HS-27A (cell line): ENCODE results near the gene IFT74.
A peak's percentile ranks its signal among the peaks of the same experiment; 100 is the strongest.
"Not testable (repeated sequence)": the region's sequence is repeated elsewhere in the genome, so short reads cannot be mapped to it uniquely, and the experiment has no call there.

Source experiments
- DNase-seq: peaks from one replicate; pipeline ENCODE4 v3.0.0-alpha.2; 2012; ENCODE audit warnings: low read depth, missing footprints

IFT74 gene

DNA sequence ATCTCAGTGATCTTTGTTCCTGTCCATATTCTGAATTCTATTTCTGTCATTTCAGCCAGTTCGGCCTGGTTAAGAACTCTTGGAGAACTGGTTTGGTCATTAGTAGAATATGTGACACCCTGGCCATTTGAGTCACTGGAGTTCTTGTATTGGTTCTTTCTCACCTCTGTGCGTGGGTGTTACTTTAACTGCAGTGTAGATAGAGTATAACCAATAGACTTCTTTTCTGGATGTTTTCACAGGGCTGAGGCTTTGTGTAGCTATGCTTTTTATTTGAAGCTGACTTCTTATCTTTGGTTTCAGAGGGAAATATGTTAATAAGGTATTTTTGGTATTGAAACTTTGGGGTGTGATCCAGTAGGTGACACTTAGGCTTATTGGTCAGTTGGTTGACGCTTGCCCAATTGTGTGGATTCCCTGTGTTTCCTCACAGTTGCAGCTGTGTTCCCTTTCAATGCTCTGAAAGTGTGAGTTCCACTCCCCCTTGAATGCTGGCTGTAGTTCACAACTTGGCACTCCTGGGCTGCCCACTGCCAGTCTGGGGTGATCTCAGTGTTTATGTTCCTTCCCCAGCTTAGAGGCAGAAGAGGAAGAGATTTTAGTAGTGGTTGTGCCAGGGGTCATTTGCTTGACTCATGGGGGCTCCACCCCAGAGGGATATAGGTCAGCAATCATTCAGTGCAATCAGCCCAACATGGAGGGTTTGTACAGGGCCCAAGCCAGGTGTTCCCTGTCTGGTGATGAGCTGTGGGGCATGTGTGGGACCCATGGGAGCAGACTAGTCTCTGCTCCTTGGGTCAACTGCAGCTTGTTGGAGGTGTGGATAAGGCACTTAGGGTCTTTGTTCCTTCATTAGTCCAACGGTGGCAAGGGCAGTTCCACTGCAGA lies 117.9 kb downstream of the IFT74 start:
- DNase-seq = no peak

DNA sequence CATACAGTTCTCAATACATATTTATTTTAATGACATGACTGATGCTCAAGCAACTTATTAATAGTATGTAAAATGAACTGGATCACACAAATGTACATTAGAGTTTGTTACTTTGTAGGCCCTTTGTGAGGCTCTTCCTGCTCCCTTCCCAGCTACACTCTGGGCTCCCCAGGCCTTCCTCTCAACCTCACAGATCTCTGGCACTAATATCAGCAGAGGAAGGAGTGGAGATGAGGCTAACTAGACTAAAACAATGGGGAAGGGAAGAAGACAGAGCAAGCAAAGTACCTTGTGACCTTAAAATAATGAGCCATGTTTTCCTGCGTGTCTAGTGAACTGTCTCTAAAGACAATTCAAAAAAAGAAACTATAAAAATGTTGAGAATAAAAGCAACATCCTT lies 122.5 kb downstream of the IFT74 start:
- no peak for DNase-seq

DNA sequence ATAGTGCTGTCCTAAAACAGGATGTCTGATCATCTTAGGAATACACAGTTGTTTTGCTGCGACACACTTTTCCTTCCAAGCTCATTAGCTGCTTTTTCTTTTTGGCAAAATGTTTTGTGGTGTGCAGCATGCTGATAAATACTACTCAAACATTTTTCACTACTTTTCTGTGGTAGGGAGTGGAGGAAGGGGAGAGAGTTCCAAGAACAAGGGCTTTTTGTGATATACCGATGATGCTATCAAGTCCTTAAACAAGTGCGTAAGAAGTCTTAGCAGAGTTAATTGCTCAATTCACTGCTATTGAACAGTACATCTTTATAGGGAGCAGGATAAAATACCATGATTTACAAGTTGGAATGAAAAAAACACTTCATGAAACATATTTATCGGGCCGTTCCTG lies 129.2 kb downstream of the IFT74 start:
- no peak for DNase-seq

DNA sequence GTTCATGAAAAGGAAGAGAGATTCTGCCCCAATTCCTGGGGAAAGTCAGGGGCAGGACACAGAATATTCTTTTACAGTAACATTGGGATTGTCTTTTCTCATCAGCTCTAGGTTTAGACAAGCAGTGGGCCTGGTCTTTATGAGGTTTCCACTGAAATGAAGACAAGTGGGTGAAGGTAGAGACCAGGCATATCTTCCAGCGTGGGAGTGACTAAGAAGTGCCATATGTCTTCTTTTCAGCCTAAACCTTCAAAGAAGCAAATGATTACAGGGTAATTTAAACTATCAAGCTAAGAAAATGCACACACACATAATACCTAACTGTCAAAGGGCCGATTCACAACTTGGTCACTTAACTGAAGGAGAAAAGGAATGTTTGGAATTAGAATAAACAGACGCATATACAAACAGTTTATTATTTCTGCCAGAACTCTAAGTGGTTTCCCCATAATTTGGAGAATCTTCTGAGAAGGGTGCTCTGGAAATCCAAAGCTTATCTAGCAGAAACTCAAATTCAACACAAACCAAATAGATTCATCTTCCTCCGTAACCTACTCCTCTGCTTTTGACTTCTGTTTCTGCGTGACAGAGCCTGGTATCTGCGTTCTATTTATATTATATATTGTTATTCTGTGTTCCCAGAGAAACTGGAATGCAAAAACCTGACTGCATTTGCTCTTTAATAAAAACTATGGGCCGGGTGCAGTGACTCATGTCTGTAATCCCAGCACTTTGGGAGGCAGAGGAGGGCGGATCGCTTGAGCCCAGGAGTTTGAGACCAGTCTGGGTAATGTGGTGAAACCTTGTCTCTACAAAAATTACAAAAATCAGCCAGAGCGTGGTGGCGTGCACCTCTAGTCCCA lies 130.8 kb downstream of the IFT74 start:
- peak; percentile 45 for DNase-seq

DNA sequence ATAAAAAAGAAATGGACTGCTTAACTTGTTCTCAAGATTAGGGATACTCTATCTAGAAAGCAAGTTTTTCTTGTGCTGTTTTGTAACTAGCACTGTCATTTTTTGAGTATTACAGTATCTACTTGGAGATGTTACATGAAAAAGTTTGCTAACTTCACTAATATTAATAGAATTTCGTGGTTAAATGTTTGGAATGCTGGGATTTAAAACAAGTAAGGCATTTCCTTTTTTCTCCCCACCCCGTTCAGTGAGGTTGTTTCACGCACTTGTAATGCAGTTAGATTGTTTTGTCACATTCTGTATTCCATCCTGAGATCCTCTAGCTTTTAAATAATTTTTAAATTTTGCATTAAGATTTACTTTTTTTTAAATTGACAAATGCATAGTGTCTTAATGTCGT lies 132.8 kb downstream of the IFT74 start:
- DNase-seq = peak; percentile 35

DNA sequence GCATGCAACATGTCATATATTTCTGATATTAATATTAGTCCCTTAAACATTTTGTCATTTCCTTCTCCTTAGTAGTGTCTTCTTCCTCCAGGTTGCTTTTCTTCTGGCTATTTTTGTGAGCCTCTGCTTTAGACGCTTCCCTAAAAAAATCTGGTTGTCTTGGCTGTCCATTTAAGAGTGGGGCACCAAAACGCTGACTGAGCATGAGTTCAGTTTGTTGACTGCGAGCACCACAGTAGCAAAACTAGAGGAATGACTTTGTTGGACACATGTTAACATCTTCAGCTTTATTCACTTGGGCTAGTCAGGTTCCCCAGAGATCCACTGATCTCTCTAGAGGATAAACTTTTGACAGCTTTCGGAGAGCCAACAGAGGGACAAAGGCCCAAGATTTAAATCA lies 133.5 kb downstream of the IFT74 start:
- no peak for DNase-seq

DNA sequence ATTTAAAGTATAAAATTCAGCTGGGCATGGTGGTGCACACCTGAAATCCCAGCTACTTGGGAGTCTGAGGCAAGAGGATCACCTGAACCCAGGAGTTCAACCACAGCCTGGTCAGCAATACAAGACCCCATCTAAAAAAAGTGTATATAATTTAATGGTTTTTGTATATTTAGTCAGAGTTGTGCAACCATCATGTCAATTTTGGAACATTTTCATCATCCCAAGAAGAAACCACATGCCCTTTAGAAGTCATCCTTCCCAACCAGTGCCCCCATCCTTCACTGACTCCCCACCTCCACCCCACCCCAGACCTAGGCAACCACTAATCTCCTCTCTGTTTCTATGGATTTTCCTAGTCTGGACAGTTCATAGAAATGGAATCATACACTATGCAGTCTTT lies 134.0 kb downstream of the IFT74 start:
- no peak for DNase-seq

DNA sequence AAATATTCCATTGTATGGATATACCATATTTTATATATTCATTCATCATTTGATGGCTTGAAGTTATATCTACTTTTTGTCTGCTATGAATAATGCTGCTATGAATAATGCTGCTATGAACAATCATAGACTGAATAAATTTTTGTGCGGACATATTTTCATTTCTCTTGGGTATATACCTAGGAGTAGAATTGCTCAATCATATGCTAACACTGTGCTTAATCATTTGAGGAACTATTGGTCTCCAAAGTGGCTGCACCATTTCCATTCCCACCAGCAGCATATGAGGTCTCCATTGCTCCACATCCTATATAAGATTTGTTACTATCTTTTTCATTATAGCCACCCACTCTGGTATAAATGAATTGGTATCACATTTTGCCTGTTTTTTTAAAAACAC lies 134.5 kb downstream of the IFT74 start:
- no peak for DNase-seq

DNA sequence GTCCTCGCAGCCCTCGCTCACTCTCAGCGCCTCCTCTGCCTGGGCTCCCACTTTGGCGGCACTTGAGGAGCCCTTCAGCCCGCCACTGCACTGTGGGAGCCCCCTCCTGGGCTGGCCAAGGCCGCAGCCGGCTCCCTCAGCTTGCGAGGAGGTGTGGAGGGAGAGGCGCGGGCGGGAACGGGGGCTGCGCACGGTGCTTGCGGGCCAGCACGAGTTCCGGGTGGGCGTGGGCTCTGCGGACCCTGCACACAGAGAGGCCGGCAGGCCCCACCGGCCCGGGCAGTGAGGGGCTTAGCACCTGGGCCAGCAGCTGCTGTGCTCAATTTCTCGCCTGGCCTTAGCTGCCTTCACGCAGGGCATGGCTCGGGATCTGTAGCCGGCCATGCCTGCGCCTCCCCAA lies 136.3 kb downstream of the IFT74 start:
- not testable (repeated sequence) for DNase-seq

DNA sequence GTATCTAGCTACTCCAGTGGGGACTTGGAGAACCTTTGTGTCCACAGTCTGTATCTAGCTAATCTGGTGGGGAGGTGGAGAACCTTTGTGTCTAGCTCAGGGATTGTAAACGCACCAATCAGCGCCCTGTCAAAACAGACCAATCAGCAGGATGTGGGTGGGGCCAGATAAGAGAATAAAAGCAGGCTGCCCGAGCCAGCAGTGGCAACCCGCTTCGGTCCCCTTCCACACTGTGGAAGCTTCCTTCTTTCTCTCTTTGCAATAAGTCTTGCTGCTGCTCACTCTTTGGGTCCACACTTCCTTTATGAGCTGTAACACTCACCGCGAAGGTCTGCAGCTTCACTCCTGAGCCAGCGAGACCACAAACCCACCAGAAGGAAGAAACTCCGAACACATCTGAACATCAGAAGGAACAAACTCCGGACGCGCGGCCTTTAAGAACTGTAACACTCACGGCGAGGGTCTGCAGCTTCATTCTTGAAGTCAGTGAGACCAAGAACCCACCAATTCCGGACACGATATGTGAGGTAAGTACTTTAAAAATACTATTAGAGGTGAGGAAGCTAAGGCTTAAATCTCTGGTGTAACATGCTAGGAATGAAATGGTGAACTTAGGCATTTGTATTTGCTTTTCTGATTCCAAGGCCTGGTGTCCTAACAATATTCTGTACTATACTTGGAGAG lies 137.3 kb downstream of the IFT74 start:
- not testable (repeated sequence) for DNase-seq

DNA sequence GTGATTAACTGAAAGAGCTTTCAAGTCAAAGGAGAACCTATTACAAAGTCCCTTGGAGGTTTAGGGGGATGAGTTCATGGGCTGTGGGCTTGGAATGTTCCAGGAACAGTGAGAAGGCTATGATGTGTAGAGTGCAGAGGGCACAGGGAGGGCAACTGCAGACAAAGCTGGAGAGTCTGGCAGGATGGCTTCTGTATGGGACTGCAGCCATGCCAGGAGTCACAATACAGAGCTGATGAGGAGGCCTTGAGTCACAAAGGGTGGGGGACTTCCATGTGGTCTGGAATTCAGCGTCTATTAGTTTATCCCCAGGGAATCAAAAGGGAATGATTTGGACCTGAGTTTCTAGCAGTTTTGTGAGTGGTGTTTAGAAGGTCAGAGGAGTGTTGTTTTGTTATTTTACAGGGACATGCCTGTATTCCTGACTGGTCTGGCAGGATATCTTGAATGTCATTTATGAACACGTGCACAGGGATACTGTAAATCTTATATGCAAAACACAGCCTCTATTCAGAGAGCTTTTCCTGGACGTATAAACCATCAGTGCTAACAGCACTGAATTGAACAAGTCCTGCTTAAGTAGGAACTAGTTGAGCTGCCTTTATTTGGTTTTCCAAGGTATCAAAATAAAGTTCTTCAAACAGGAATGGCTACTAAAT lies 138.6 kb downstream of the IFT74 start:
- DNase-seq = no peak

DNA sequence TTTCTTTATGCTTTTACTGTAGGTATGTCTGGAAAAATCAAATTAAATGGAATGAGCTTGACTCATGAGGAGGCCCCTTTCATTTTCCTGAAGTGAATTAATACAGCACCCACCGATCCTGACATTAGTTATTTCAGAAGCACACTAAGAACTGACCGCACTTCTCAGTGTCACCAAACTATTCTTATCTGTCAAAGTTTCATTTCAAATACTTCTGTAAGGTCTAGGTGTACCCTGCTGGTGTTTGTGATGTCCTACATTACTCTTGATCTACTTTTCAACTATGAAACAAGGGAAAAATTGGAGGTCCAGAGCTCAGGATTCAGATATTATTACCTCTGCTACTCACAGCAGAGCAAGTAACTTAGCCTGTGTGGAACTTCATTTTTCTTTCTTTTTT lies 151.0 kb downstream of the IFT74 start:
- no peak for DNase-seq

DNA sequence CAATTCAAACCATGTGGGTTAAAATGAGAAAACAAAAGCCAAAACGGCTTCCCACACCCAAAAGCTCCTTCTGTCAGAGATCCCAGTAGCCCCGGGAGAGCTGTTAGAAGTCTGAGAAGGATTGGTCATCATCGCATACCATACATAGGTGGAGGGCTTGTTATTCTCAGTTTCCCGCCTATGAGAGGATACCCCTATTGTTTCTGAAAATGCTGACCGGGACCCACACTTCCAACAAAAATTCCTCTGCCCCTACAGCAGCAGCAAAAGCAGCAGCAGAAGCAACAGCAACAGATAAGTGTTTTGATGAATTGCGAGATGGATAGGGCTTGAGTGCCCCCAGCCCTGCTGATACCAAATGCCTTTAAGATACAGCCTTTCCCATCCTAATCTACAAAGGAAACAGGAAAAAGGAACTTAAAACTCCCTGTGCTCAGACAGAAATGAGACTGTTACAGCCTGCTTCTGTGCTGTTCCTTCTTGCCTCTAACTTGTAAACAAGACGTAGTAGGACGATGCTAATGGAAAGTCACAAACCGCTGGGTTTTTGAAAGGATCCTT lies 152.8 kb downstream of the IFT74 start, which contains the start of gene TEK:
TEK (plus strand) TSS at position 245 of the 561 bp plus-strand sequence. CDS start 366 bp downstream, outside the sequence.
- no peak for DNase-seq

DNA sequence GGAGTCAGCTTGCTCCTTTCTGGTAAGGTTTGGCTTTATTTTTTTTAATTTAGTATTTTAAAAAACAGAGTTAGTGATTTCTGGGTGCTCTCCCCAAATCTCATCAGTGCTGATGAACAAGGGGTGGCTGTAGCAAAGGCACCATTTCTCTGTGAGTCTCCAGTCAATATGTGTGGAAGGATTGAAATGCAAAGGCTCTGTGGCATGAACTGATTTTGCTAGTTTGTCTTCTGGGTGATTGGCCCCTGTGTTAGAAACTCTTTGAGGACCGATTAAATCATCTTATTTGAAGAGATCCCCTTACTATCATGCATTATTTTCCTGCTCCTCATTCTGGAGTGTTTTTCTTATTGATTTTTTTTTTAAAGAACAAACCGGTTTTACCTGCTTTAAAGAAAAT lies 153.4 kb downstream of the IFT74 start:
- no peak for DNase-seq

DNA sequence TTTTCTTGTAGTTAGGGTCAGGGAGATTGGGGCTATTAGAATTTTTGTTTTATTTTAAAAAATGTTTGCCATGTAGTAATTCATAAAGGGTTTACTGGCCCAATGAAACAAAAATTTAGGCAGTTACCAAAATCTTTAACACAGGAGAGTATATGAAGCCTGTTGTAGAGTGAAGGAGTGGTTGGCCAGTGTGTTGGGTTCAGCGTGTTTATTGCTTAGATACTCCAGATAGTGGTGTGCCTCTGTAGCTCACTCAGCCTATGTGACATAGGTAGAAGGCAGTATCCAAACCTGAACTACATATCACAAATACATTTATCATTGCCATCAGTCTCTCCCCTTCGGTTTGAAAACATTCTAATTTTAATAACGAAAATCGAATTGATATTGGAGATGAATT lies 154.0 kb downstream of the IFT74 start:
- DNase-seq = no peak

DNA sequence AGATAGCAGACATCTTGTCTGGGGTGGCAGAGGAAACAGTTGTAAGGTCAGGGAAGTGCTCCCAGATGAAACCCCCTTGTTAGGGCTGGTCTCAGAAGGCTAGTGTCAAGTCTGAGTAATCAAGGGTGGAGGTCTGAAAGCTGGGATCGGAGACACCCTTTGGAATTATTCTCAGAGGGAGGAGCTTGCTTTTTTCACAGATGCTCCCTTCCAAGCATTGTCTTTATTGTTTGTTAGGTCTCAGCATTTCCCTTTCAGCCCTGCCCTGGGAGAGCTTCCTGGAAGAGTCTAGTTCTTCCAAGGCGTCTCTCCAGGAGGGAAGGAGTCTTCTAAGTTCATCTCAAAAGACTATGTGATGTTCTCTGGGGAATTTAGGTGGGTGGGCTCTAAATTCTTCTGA lies 156.0 kb downstream of the IFT74 start:
- no peak for DNase-seq
